K562 (cell line): ENCODE results near the gene PRKAG2. TPM values are rescaled to one million over a fixed set of nuclear protein-coding genes. Genes with fewer than 3 reads are reported as not detected.

Experiments
- ATAC-seq: fragments of 200-7000 bp; cut with Tn5 transposase; 3 replicates; pipeline ENCODE4 v1.9.1; 2020; ENCODE audit warnings: moderate library complexity
- BruUV-seq: library from RNA; stranded (reverse); fragments of 400-500 nt; replicated peaks from 2 replicates; lab custom pipeline; 2021; lab: Mats Ljungman, UMichigan
- CTCF ChIA-PET: fragments of 300-600 bp; formaldehyde crosslinking; extraction: SDS; loops from one replicate; lab custom pipeline; 2021; ENCODE audit warnings: low intra/inter-chr PET ratio; lab: Yijun Ruan, JAX
- POLR2A ChIA-PET: fragments of 300-600, 350-650 bp; sonication (Branson Sonifier 250); formaldehyde crosslinking; extraction: SDS; loops from one replicate; lab custom pipeline; 2021; ENCODE audit warnings: antibody characterized with exemption, inconsistent platforms; lab: Yijun Ruan, JAX
- DNase-seq, 4 experiments: peaks; one replicate each; pipeline versions ENCODE4 v3.0.0 to v3.0.0-alpha.2; 2011 to 2018; ENCODE audit warnings: low spot score in 3 of 4, mixed read lengths in 3 of 4; ENCODE audit errors: extremely low read depth in 1 of 4
- FAIRE-seq: peaks from 2 replicates; lab custom pipeline; 2011; peaks lifted over from hg19 to GRCh38; lab: Jason Lieb, UNC
- H2AFZ ChIP-seq: 2 replicates; pipeline ENCODE4 v1.6.0; 2011; ENCODE audit warnings: low read depth, low read length, control low read depth, inconsistent platforms
- H3K27ac ChIP-seq: fragments of 200-600 bp; 3 replicates; pipeline ENCODE4 v1.8.0; 2011; ENCODE audit warnings: low read depth, mild to moderate bottlenecking, control low read depth, inconsistent platforms, low read length, moderate library complexity, mixed read lengths; ENCODE audit errors: extremely low read depth
- H3K27me3 ChIP-seq, 2 experiments: fragments of 300-600 bp in 1 of 2; 2 replicates in 1 of 2; 3 replicates in 1 of 2; pipeline versions ENCODE4 v1.6.0 to v1.8.0; 2011; ENCODE audit warnings: inconsistent platforms in 2 of 2, low read length in 2 of 2, mild to moderate bottlenecking in 1 of 2, mixed read lengths in 1 of 2, moderate library complexity in 1 of 2; ENCODE audit not compliant: control insufficient read depth in 2 of 2, insufficient read depth in 2 of 2
- H3K36me3 ChIP-seq: fragments of 300-600 bp; 3 replicates; pipeline ENCODE4 v1.8.0; 2011; ENCODE audit warnings: mild to moderate bottlenecking, low read length, inconsistent platforms; ENCODE audit not compliant: control insufficient read depth, insufficient read depth
- H3K4me1 ChIP-seq, 2 experiments: fragments of 200-600 bp in 1 of 2; replicated peaks in 1 of 2; 2 replicates in 1 of 2; 3 replicates in 1 of 2; pipeline versions ENCODE4 v1.5.1 to v1.8.0; 2011; ENCODE audit warnings: inconsistent platforms in 2 of 2, low read length in 2 of 2, mild to moderate bottlenecking in 1 of 2, mixed read lengths in 1 of 2, moderate library complexity in 1 of 2; ENCODE audit not compliant: control insufficient read depth in 2 of 2, insufficient read depth in 2 of 2
- H3K4me2 ChIP-seq: 2 replicates; pipeline ENCODE4 v1.6.1; 2011; ENCODE audit warnings: low read length, control low read depth, inconsistent platforms, mixed read lengths; ENCODE audit not compliant: insufficient read depth
- H3K4me3 ChIP-seq: fragments of 200-600 bp; sonication (generic), shearing (Covaris generic); 2 replicates; pipeline ENCODE4 v1.5.1; 2016; ENCODE audit warnings: control low read depth, inconsistent platforms
- H3K79me2 ChIP-seq: fragments of 200-600 bp; 3 replicates; pipeline ENCODE4 v1.8.0; 2011; ENCODE audit warnings: low read length, inconsistent platforms; ENCODE audit not compliant: control insufficient read depth, insufficient read depth
- H3K9ac ChIP-seq, 2 experiments: 2 replicates each; pipeline versions ENCODE4 v1.6.0 to v1.6.1; 2011; ENCODE audit warnings: low read depth in 2 of 2, low read length in 2 of 2, control low read depth in 1 of 2, inconsistent platforms in 1 of 2, mild to moderate bottlenecking in 1 of 2, mixed read lengths in 1 of 2; ENCODE audit not compliant: insufficient read depth in 1 of 2
- H3K9me1 ChIP-seq: one replicate; pipeline ENCODE4 v1.6.0; 2011; ENCODE audit warnings: inconsistent platforms, mild to moderate bottlenecking, low read length, moderate library complexity; ENCODE audit not compliant: control insufficient read depth, insufficient read depth
- H3K9me3 ChIP-seq: replicated peaks from 2 replicates; pipeline ENCODE4 v1.5.1; 2011; ENCODE audit warnings: low read depth, low read length, inconsistent platforms; ENCODE audit not compliant: control insufficient read depth, insufficient read depth
- H4K20me1 ChIP-seq: replicated peaks from 2 replicates; pipeline ENCODE4 v1.6.1; 2011; ENCODE audit warnings: low read length, inconsistent platforms, mixed read lengths; ENCODE audit not compliant: control insufficient read depth, insufficient read depth
- ATF2 ChIP-seq: sonication (generic); formaldehyde crosslinking; IDR thresholded peaks from 2 replicates; pipeline ENCODE4 v1.8.1; 2022; ENCODE audit warnings: missing genetic modification reagents
- BMI1 ChIP-seq: fragments of 150-350 bp; IDR thresholded peaks from 2 replicates; pipeline ENCODE4 v1.6.1; 2014; ENCODE audit warnings: low read length
- EZH2 ChIP-seq: IDR thresholded peaks from 2 replicates; pipeline ENCODE4 v1.6.1; 2012; ENCODE audit warnings: low read depth, mild to moderate bottlenecking, inconsistent platforms, low read length, borderline replicate concordance
- ILF3 ChIP-seq: fragments of 450-650 bp; IDR thresholded peaks from 2 replicates; pipeline ENCODE4 v1.6.1; 2018; ENCODE audit warnings: antibody characterized with exemption, mild to moderate bottlenecking, moderate library complexity, borderline replicate concordance
- KLF6 ChIP-seq: fragments of 250-450 bp; sonication (Bioruptor Pico); IDR thresholded peaks from 2 replicates; pipeline ENCODE4 v1.4.0; 2020; ENCODE audit warnings: mild to moderate bottlenecking, moderate library complexity, borderline replicate concordance
- PTTG1 ChIP-seq: fragments of 450-650 bp; IDR thresholded peaks from 2 replicates; pipeline ENCODE4 v1.6.1; 2016; ENCODE audit warnings: low read depth, mild to moderate bottlenecking, missing genetic modification characterization, missing compliant biosample characterization
- TRIM28 ChIP-seq: fragments of 450-650 bp; IDR thresholded peaks from 2 replicates; pipeline ENCODE4 v1.6.1; 2017
- WGBS: fragments of 100-300 bp; shearing (Covaris generic); methylation state at CpG from one replicate; pipeline ENCODE4 v1.1.6; 2016; ENCODE audit warnings: low coverage, mixed read lengths; ENCODE audit not compliant: insufficient coverage; ENCODE audit errors: missing lambda C conversion rate; 5-methylcytosine and 5-hydroxymethylcytosine counted together
- in situ Hi-C: fragments of 300-500 bp; cut with MboI; formaldehyde crosslinking; loops from 4 replicates; pipeline ENCODE4 v1.15.0; 2018; ENCODE audit warnings: inconsistent platforms, mixed read lengths
- intact Hi-C: fragments of 100-400 bp; cut with micrococcal nuclease; formaldehyde crosslinking; loops from 2 replicates; pipeline ENCODE4 v1.14.2; 2022
- polyA plus RNA-seq, 8 experiments: library from polyadenylated mRNA; depleted of rRNA in 4 of 8; stranded (reverse) in 5 of 8; unstranded in 3 of 8; fragments of >200 nt; fragmentation: Nextera tagmentation in 2 of 8; fragmentation: Illumina TruSeq in 1 of 8; extraction: Ambion mirVana in 2 of 8; extraction: Trizol in 1 of 8; gene quantifications; 2 replicates each; pipeline versions ENCODE4 v1.2.1 to v1.2.3, GENCODE V29; 2011 to 2014; ENCODE audit warnings: inconsistent platforms in 1 of 8, missing spikeins in 1 of 8
- total RNA-seq, 7 experiments: library from RNA; depleted of rRNA in 6 of 7; stranded (reverse); fragments of >200 nt in 6 of 7; fragmentation: Illumina TruSeq in 2 of 7; extraction: Trizol in 2 of 7; gene quantifications; 2 replicates each; pipeline versions ENCODE4 v1.2.1 to v1.2.3, GENCODE V29; 2011 to 2021; ENCODE audit warnings: low replicate concordance in 1 of 7
- TF ChIP-seq, protein P1 (sequence below): fragments of 250-450 bp; sonication (Bioruptor Pico); IDR thresholded peaks from 2 replicates; pipeline ENCODE4 v1.8.0; 2022; ENCODE audit warnings: inconsistent platforms

PRKAG2 gene
- total and polyA plus RNA-seq, 9 of the 15 experiments (the other 6 are each of a cell fraction or from before 2014, with no cell fraction given) = 0.99 to 5.6 (median 3.3) TPM

DNA sequence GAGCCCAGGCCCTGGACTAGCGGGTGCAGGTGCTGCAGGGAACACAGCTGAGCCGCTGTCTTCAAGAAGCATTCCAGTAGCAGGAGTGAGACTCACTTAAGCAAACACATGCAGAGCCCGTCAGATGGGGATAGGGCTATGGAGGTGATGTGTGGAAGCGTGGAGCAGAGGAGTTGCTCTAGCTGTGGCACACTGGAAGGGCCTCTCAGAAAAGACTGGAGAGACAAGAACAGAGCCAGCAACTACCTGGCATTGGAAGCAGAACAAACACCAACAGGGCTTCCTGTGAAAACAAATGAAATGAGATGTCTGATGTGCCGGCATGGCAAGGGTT, 41.6 kb upstream of the PRKAG2 start:
- CTCF ChIA-PET = no interaction called here
- H3K27me3 ChIP-seq = peaks cover 47 to 76% of the 10 kb centered on the region in 2 experiments
- H2AFZ ChIP-seq = no peak overlapping the region
- intact Hi-C loops = no loop called here
- no peak overlapping the region for H3K4me2 ChIP-seq
- H4K20me1 ChIP-seq = no peaks in the 10 kb centered on the region
- BruUV-seq = no TSS peak
- H3K9ac ChIP-seq = no peak overlapping the region
- POLR2A ChIA-PET = no interaction called here
- FAIRE-seq (no peak), ATAC-seq (no peak), DNase-seq (no peak)
- H3K4me1 ChIP-seq = no peaks in the 10 kb centered on the region
- H3K79me2 ChIP-seq = no peaks in the 10 kb centered on the region
- H3K9me3 ChIP-seq = no peaks in the 10 kb centered on the region
- WGBS = under 1% methylated on average over 5 of the region's 5 CpGs
- 0 out of 2 replicates have a peak, but pooled peaks have one; percentile 36 for TF ChIP-seq EZH2
- TF ChIP-seq, protein P1, sequence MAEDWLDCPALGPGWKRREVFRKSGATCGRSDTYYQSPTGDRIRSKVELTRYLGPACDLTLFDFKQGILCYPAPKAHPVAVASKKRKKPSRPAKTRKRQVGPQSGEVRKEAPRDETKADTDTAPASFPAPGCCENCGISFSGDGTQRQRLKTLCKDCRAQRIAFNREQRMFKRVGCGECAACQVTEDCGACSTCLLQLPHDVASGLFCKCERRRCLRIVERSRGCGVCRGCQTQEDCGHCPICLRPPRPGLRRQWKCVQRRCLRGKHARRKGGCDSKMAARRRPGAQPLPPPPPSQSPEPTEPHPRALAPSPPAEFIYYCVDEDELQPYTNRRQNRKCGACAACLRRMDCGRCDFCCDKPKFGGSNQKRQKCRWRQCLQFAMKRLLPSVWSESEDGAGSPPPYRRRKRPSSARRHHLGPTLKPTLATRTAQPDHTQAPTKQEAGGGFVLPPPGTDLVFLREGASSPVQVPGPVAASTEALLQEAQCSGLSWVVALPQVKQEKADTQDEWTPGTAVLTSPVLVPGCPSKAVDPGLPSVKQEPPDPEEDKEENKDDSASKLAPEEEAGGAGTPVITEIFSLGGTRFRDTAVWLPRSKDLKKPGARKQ (CRISPR knock-in tag) = no peak
- H3K36me3 ChIP-seq = no peaks in the 10 kb centered on the region
- H3K4me3 ChIP-seq = no peak overlapping the region
- no peaks in the 10 kb centered on the region for H3K9me1 ChIP-seq
- H3K27ac ChIP-seq = no peak overlapping the region
- in situ Hi-C loops = no loop called here

- no peak for FAIRE-seq
- Histone ChIP-seq H3K79me2 (no peaks in the 10 kb centered on the region), H3K4me3 (no peak overlapping the region), H3K9me3 (no peaks in the 10 kb centered on the region), H4K20me1 (no peaks in the 10 kb centered on the region), H3K9ac (no peak overlapping the region), H2AFZ (no peak overlapping the region), H3K4me2 (no peak overlapping the region), H3K9me1 (no peaks in the 10 kb centered on the region), H3K4me1 (no peaks in the 10 kb centered on the region), H3K27me3 (peaks cover 42 to 71% of the 10 kb centered on the region in 2 experiments), H3K27ac (no peak overlapping the region), H3K36me3 (no peaks in the 10 kb centered on the region)
- intact Hi-C loops = no loop called here
- in situ Hi-C loops = no loop called here
- no peak for DNase-seq
- POLR2A ChIA-PET = no interaction called here
- no TSS peak for BruUV-seq
- CTCF ChIA-PET = interaction anchor here (0.6 kb wide), 1 partner anchor 995 kb away, joined by 5 read pairs; no protein-coding TSS in a partner anchor
- under 1% methylated on average over 10 of the region's 10 CpGs for WGBS
- no peak for ATAC-seq
- no peak for TF ChIP-seq TRIM28
- no peak for TF ChIP-seq ATF2 (CRISPR knock-in tag)
- TF ChIP-seq BMI1 = no peak
- TF ChIP-seq KLF6 (CRISPR knock-in tag) = no peak
- TF ChIP-seq ILF3 = no peak
- no peak for TF ChIP-seq PTTG1
Measured at GRCh38 chr7:151917791-151918509, 41.0 kb upstream of the PRKAG2 start.
